Breast epithelium (tissue), 3 donors: Measurements from ENCODE around the gene CACNA1H.

Experiments
- POLR2A ChIP-seq: fragments of 450-650 bp; IDR thresholded peaks from one replicate; pipeline ENCODE4 v1.6.1; 2016; ENCODE audit warnings: antibody characterized with exemption, mild to moderate bottlenecking, moderate library complexity
- POLR2AphosphoS5 ChIP-seq, 3 donors: sonication (generic); formaldehyde crosslinking; IDR thresholded peaks; one replicate each; pipeline ENCODE4 v1.6.1; 2017; ENCODE audit warnings: antibody characterized with exemption in 3 of 3
- TF ChIP-seq, protein P1 (sequence below), 3 donors: fragments of 450-650 bp; IDR thresholded peaks; one replicate each; pipeline ENCODE4 v1.5.1; 2016 to 2017; ENCODE audit warnings: antibody characterized with exemption in 3 of 3, mild to moderate bottlenecking in 3 of 3, moderate library complexity in 3 of 3

DNA sequence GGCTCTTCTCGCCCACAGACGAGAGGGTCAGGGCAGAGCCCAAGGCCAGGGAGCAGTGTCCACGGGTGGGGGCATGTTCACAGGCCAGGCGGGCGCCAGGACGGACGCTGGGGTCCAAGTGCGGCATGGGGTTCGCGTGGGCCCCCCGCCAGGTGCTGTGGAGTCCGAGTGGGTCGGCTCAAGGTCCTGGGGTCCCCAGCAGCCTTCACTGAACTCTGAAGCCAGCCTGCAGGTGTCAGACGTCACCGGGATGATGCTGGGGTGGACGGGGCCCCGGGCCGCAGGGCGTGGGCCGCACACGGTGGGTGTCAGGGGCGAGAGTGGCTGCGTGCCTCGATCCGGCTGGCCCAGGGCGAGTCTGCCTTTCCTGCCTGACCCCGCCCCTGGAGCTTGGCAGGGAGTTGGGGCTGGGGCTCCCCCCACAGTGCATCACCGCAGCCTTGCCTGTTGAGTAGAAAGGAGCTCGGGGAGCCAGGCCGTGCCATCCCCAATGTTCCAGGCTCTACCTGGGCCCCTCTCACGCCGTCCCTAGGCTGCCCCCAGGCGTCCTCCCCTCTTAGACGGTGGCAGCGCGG is 19.0 kb downstream of the CACNA1H start:
- TF ChIP-seq, protein P1, sequence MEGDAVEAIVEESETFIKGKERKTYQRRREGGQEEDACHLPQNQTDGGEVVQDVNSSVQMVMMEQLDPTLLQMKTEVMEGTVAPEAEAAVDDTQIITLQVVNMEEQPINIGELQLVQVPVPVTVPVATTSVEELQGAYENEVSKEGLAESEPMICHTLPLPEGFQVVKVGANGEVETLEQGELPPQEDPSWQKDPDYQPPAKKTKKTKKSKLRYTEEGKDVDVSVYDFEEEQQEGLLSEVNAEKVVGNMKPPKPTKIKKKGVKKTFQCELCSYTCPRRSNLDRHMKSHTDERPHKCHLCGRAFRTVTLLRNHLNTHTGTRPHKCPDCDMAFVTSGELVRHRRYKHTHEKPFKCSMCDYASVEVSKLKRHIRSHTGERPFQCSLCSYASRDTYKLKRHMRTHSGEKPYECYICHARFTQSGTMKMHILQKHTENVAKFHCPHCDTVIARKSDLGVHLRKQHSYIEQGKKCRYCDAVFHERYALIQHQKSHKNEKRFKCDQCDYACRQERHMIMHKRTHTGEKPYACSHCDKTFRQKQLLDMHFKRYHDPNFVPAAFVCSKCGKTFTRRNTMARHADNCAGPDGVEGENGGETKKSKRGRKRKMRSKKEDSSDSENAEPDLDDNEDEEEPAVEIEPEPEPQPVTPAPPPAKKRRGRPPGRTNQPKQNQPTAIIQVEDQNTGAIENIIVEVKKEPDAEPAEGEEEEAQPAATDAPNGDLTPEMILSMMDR (IDR thresholded peaks at IDR 0.05), result no peak
- TF ChIP-seq POLR2A, result no peak
- no peak for TF ChIP-seq POLR2AphosphoS5 (IDR thresholded peaks at IDR 0.05)
